Astrocyte (in vitro differentiated cells and primary cell): ENCODE data around the gene PDE9A.

ENCODE experiments used
- EZH2 ChIP-seq: IDR thresholded peaks from 2 replicates; pipeline ENCODE4 v1.6.1; 2012; ENCODE audit warnings: mild to moderate bottlenecking, low read length, inconsistent platforms; ENCODE audit not compliant: insufficient read depth
- TF ChIP-seq, protein P1 (sequence below): IDR thresholded peaks from 2 replicates; pipeline ENCODE4 v1.5.1; 2011; ENCODE audit warnings: low read depth, mild to moderate bottlenecking, inconsistent platforms, low read length, moderate library complexity; ENCODE audit not compliant: insufficient read depth

DNA sequence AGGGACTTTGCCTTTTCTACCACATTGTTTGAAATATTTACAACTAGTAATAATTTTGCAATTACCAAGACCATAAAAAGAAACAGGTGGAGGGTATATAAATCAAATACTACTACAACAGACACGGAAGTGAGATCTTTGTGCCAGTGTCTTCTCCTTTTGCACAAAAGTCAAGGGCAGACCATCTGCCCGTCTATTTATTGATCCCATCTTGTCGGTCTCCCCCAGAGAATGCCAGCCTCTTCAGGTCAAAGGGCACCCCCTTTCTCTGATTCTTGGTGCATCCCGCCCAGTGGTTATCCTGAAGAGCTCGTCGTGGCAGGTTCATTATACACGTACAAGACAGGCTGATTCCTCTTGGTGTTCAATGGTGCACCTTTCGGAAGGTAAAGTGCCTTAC lies 4.8 kb upstream of the PDE9A start:
- TF ChIP-seq, protein P1, sequence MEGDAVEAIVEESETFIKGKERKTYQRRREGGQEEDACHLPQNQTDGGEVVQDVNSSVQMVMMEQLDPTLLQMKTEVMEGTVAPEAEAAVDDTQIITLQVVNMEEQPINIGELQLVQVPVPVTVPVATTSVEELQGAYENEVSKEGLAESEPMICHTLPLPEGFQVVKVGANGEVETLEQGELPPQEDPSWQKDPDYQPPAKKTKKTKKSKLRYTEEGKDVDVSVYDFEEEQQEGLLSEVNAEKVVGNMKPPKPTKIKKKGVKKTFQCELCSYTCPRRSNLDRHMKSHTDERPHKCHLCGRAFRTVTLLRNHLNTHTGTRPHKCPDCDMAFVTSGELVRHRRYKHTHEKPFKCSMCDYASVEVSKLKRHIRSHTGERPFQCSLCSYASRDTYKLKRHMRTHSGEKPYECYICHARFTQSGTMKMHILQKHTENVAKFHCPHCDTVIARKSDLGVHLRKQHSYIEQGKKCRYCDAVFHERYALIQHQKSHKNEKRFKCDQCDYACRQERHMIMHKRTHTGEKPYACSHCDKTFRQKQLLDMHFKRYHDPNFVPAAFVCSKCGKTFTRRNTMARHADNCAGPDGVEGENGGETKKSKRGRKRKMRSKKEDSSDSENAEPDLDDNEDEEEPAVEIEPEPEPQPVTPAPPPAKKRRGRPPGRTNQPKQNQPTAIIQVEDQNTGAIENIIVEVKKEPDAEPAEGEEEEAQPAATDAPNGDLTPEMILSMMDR, result no peak
- no peak for TF ChIP-seq EZH2
